CD4-positive, alpha-beta T cell treated with Interleukin-6 for 4 hours (primary cell): ENCODE measurements around the gene PTGES.

Experiments
- DNase-seq: peaks from one replicate; pipeline ENCODE4 v3.0.0-alpha.2; 2020; ENCODE audit warnings: mixed read lengths

Gene PTGES

DNA sequence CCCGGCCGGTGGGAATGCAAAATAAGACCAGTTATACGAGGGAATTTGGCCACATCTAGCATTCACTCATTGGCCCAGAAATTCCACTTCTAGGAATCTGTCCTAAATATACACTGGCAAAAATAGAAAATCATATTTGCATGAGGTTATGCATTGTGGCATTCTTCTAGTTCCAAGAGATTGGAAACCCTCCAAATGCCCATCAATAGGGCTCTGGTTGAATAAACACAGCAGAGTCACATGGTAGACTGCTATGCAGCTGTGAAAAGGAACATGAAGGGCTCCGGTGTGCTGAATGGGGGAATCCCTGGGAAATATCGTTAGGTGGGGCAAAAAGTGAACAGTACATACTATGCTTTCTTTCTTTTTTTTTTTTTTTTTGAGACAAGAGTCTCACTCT, 36.8 kb downstream of the PTGES start:
- no peak for DNase-seq

GRCh38 chr9:129714511-129715061, 38.3 kb downstream of the PTGES start:
- DNase-seq, result no peak

DNA sequence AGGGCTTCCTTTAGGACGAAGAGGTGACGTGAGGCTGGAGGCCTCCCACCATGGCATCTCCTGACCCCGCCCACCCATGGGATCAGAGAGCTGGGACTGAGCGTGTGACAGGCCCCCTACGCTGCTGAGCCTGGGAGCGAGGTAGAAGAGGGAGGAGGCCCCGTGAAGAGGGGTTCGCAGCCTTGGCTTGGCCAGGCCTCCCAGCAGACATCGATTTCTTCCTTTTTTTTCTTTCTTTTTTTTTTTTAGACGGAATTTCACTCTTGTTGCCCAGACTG, 39.5 kb downstream of the PTGES start:
- DNase-seq, result no peak

DNA sequence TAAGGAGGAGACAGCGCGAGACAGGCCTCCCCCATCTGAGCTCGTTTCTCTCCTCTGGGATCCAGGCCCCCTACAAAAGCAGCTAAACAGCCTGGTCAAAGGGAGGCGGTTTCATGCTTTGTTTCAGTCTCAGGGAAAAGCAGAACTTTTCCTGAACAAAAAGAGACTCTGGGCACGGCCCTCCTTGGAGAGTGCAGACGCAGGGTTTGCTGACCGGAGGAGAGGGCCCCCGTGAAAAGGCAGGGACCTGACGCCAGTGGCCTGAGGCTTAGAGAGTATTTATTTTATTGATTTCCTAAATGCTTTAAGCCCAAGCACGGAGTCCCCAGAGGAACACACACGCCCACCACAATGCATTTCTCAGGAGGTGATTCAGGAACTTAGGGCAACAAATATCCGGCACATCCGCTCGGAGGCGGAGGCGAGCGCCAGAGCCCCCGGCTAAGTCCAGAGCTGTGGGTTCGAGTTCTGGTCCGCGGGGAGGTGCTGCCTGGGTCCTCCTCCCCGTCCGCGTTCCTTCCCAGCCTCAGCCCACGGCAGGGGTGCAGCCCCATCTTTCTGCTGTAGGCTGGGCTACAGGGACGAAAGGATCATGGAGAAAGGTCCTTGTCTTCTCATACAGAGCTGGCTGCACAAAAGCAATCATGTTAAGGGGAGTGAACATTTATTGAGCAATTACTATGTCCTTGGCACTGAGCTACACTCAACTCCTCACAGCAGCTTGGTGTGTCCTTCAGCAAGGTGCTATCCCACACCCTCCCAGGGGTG, 40.0 kb downstream of the PTGES start:
- no peak for DNase-seq

- no peak for DNase-seq
These were observed 42.7 kb downstream of the PTGES start for GRCh38 chr9:129710169-129710453.

- DNase-seq, result no peak
These were observed 43.2 kb downstream of the PTGES start for GRCh38 chr9:129709438-129710168.

- DNase-seq, result no peak
These were observed 44.0 kb downstream of the PTGES start for GRCh38 chr9:129708793-129709192.

GRCh38 chr9:129704807-129705206, 48.0 kb downstream of the PTGES start:
- no peak for DNase-seq

- no peak for DNase-seq
These were observed 49.0 kb downstream of the PTGES start for GRCh38 chr9:129703667-129704355.

DNA sequence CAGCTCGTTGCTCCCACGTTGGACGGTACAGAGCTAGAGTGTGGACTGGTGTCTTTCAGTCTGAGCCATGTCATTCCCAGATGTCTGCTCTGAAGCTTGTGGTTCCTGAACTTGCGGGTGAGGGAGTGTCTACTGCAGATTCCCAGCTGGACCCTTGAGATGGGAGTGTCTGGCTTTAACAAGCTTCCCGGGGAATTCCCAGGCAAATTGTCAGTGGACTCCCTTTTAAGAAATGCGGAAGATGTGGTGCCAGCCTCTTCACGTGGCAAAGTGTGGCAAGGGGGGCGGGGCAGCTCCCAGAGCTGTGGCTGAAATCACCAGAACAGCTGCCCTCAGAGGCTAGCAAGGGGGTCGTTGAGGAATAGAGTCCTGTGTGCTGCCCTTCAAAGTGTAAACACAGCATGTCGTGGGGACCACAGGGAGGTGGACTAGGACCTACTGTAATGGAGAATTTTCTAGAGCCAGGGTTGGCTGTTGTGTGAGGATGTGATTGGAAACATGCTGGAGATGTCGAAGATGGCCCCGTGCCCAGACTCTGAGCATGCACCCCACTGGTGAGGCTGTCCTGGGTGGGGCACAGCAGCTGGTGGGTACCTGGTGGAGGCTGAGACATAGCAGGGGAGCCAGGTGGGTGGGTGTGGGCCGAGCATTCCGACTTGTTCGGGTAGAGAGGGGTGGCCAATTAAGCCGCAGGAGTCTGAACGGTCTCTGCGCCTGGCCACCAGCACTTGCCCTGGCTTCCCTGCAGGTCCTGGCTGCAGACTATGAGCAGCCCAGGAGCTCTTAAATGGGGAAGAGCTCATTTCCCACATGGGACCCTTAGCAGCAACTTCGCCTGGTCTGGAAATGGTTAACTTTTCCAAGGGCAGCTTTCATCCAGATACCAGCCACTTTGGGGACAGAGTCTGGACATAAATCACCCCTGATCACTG, 50.0 kb downstream of the PTGES start:
- no peak for DNase-seq

- DNase-seq, result no peak
These were observed 51.3 kb downstream of the PTGES start for GRCh38 chr9:129701549-129701948.

DNA sequence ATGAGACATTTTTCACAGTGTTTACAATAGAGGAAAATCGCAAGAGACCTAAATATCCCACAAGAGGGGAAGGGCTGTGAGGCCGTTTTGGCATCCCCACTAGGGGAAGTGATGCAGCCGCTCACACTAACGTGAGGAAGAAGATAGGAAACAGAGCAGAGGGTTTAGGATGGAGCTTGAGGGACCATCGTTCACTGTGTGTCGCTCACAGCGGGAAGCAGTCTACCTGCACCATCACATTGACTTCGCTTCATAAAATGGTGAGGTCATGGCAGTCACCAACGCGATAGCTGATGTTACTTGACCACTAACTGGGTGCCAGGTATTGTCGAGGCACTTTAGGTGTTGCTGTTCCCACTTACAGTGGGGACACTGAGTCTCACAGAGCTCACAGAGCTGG, 51.8 kb downstream of the PTGES start:
- DNase-seq, result no peak

DNA sequence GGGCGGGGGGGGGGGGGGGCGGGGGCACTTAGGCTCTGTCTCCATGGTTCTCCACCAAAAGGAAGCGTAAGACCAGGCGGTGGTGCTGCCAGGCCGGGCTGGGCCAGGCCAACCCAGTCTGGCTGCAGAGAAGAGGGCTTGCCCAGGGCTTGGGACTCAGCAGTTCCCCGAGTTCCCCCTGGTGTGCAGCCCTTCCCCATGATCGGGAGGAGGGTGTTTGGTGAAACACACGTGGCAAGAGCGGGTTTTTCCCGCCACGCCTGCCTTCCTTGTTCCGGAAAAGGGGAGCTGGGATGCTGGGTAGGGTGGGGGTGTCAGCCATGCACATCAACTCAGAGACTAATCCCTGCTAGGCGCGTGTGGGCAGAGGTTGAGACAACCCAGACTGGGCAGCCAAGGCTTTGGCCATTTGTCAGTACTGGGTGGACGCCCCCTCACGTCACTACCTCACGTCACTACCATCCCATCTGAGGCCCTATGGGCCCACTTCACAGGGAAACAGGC, 54.5 kb downstream of the PTGES start:
- DNase-seq, result no peak

- peak; percentile 18 for DNase-seq
These were observed 55.1 kb downstream of the PTGES start for GRCh38 chr9:129697656-129698253.

DNA sequence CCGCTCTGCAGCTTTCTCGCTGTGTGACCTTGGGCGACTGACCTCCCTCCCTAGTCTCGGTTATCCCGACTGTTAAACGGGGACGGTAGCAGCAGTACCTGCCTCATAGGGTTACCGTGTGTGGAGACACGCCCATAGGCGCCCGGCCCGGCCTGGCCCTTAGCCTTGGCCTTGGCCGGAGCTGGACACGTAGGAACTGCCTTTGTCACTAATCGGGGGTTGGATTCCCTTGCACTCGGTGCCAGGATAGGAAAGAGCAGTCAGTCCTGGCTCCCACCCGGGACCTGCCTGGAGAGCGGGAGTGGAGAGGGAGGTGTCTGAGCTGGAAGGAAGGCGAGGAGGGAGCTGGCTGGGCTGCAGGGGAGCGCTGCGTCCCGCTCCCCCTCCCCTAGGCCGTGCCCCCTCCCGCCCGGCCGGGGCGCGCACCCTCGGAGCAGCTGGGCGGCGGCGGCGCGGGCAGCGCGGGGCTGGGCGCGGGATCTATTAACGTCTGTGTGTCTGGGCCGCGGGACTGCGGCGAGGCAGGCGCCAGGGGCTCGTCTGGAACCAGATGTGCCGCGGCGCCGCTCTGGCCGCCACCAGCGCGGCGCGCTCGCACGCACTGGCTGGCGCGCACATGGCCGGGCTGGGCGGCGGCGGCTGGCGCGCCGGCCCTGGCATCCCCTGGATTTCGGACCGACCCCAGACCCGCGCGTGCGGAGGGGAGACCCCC, 55.7 kb downstream of the PTGES start:
- DNase-seq, result no peak

DNA sequence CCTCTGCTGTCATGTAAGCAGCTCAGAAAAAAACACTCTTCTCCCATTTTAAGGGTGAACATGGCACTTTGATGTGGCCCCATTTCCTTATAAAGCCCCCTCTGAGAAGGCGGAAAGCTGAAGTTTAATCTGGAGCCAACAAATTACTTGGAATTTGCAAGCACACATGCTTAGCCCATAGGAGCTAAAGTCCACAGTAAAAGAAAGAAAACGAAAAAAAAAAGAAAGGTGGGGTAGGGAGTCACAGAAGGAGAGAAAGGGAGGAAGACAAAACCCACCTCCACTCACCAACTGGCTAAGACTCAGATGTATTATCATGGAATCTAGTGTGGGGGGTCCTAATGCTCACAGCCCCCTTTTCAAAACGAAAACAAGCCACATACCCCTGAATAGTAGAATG, 57.0 kb downstream of the PTGES start:
- DNase-seq, result no peak

DNA sequence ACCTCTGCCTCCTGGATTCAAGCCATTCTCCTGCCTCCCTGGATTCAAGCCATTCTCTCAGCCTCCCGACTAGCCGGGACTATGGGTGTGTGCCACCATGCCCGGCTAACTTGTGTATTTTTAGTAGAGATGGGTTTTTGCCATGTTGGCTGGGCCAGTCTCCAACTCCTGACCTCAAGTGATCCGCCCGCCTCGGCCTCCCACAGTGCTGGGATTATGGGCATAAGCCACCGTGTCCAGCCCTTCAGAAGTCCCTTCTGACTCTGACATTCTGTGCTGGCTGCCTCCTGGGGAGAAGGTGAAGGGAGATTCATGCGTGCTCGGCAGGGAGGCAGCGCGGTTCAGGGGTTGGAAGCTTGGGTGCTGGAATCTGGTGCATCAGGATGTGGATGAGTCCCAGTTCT, 58.6 kb downstream of the PTGES start:
- DNase-seq, result no peak

DNA sequence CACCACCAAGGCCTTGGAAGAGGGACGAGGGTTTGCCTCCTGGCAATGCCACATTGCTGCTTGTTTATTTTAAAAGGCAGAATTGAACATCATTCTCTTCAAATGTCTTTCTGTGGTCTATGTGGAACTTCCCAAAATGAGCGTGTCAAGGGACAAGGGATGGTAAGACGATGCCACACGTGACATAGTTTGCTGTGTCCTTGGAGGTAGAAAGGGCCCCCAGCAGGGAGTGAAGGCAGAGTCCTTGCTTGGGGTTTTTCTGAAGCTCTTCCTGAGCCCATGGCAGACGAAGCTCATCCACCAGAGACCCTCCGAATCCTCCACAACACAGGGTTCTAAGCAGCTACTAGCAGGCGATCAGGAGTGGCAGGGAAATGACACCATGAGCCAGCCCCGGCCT, 59.1 kb downstream of the PTGES start:
- no peak for DNase-seq

DNA sequence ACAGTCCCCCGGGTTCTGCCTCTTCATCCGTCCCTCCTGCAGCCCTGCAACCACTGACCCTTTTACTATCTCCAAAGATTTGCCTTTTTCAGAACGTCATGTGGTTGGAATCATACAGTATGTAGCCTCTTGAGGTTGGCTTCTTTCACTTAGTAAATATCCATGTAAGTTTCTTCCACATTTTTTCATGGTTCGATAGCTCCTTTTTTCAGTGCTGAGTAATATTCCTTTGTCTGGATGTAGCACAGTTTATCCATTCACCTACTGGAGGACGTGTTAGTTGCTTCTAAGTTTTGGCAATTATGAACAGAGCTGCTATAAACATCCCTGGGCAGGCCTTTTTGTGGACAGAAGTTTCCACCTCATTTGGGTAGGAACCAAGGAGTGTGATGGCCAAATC, 60.3 kb downstream of the PTGES start:
- no peak for DNase-seq
